GM12874 (cell line): Measurements from ENCODE around the gene GJA10.

Source experiments
- TF ChIP-seq, protein P1 (sequence below): IDR thresholded peaks from 2 replicates; pipeline ENCODE4 v1.5.1; 2011; ENCODE audit warnings: low read depth, mild to moderate bottlenecking, control low read depth, low read length, moderate library complexity; ENCODE audit not compliant: insufficient read depth

The GJA10 gene

DNA sequence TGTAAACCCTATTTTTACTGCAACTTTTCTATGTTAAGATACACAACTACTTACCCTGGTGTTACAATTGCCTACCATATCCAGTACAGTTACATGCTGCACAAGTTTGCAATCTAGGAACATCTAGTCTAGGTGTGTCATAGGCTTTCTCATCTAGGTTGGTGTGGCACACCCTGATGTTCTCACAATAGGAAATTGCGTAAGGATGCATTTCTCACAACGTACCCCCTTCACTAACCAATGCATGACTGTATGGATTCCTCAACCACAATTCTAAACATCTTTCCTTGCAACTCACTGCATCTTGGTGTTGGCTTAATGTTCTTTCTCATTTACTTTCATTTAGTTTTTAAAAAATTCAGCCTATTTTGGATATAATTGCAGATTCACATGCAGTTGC lies 31.6 kb downstream of the GJA10 start:
- TF ChIP-seq, protein P1, sequence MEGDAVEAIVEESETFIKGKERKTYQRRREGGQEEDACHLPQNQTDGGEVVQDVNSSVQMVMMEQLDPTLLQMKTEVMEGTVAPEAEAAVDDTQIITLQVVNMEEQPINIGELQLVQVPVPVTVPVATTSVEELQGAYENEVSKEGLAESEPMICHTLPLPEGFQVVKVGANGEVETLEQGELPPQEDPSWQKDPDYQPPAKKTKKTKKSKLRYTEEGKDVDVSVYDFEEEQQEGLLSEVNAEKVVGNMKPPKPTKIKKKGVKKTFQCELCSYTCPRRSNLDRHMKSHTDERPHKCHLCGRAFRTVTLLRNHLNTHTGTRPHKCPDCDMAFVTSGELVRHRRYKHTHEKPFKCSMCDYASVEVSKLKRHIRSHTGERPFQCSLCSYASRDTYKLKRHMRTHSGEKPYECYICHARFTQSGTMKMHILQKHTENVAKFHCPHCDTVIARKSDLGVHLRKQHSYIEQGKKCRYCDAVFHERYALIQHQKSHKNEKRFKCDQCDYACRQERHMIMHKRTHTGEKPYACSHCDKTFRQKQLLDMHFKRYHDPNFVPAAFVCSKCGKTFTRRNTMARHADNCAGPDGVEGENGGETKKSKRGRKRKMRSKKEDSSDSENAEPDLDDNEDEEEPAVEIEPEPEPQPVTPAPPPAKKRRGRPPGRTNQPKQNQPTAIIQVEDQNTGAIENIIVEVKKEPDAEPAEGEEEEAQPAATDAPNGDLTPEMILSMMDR = no peak

DNA sequence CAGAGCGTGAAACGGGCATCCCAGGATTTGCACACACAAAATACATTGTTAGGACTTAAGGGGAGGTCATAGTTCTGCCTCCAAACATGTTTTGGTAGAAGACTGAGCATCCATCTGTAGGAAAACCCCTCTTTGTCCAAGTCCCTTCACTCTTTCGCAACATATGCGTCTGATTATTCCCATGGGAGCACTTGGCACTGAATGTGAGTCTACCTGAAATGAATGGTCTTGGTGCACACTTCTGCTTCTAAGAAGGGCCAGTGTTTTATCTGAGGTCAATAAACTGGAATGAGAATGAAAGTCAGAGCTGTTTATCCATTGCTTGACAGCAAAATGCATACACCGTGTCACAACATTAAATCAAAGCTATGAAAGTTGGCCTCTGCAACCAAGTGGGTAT lies 33.0 kb downstream of the GJA10 start:
- TF ChIP-seq, protein P1 = no peak

DNA sequence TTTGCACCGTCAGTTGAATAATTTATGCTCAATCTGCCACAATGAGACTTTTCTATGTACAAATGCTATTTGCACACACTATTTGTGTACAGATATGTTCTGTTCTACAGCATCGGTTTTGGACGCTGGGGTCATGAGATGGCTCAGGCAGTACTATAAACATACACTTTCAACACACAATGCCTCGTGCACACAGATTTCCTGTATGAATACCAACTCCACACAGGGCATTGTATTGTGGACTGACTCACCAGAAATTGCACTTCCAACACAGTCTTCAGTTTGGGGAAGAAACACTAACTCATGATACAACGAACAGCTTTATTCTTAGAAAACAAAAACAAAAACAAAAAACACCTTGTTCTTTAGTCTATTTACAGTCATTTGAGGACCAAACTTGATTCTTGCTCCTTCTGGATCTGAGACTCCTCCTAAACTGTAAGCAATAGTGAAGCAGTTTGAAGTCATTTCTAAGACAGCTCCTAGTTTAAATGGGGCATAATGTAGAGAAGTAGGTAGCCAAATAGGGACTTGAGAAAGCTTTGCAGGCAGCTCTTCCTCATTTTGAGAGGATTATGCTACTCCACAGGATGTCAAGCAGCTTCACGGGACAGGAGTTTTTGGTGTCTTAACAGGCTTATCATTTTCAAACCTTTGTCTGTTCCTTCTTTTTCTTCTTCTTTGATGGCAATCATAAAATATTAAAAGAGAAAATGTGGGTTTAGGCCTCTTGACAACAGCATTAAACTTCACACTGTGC lies 33.7 kb downstream of the GJA10 start:
- TF ChIP-seq, protein P1 = no peak

DNA sequence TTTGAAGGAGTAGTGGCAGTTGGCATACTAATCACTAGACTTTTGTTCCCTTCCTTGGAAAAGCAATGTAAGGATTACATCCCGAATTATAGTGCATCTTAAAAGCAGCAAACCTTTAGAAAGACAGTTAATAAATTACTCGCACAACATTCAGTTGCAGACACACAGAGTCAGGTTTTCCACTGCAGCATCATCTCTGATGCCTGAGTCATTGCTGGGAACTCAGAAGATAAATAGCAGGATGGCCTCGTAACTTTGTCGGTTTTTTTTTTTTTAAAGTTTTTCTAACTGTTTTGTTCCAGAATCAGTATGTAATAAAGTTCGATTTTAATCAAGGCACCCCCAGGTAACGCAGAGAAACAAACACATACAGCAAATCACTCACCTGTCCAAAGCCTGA lies 34.3 kb downstream of the GJA10 start:
- TF ChIP-seq, protein P1 = no peak

DNA sequence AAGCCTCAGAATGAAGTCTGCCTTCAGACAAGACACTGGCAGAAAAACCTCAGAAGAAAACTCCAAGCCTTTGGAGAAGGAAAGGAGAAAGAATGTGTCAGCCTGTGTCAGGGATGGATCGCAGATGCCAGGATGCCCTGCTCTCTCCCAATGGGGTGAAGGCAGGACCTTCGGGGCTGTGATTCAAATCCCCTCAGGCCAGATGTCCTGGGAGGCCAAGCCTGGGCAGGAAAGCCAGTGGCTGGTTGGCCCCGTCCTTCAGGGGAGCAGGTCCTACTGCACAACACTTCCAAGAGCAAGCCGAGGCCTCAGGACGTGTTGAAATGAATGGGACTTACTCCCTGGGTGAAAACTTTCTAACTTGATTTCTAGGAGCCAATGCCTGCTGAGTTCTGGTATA lies 36.5 kb downstream of the GJA10 start:
- TF ChIP-seq, protein P1 = no peak

DNA sequence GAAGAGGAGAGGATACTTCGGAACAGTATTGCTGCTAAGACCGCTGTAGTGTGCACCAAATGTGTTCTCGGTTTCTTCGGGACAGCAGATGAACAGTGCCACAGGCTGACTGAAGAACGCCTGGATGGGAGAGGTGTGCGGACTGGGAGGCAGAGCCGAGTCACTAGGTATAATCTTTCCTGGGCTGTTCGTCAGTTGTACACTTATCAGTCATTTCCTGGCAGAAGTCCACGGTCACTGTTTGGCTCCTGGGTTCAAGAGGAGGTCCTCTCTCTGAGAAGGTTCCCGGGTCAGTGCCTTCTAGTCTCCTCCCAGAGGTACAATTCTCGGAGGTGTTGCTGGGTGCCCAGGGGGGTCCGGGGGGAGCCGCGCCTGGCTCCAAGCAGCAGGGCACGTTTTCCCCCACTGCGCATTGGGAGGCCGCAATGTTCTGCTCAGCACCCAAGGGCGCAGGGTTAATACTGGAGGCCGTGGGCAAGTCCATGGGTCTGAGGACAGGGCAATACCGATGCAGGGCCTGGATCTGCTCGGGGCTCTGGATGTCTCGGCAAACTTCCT lies 38.1 kb downstream of the GJA10 start:
- TF ChIP-seq, protein P1 = no peak

DNA sequence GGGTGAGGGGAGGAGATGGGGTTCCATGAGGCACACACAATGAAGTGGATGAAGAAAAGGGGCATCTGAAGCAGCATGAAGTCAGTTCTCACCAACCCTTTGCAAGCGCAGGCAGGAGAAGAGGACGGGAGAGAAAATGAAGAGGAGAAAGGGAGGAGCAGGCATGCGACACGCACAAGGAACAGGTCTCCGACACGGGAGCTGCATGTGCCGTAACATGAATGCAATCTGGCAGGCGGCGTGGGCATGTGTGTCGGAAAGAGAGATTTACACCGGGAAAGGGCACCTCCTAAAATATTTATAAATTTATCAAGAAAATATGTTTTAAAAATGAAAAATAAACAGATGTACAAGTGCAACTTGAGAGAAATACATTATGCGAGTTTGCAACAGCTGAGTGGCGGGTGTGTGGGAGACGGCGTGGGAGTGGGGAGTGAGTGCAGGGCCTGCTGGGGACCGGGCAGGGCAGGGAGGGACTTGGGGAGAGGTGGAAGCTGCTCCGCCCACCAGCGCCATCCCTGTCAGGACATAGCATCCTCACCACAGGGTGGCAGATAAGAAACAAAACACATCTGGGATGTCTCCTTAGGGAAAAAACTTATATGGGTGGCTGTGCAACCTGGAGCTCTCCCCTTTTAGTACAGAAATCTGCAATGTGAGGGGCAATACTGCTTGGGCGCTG lies 40.6 kb downstream of the GJA10 start:
- TF ChIP-seq, protein P1 = no peak
